Measurements from ENCODE around the gene RIN3.

RIN3 gene

GRCh38 chr14:92556863-92557543, 43.4 kb downstream of the RIN3 start:
- DNase-seq = no peak

- no peak for DNase-seq
These were observed 43.9 kb downstream of the RIN3 start for GRCh38 chr14:92557544-92557912.

GRCh38 chr14:92558319-92558718, 44.7 kb downstream of the RIN3 start:
- DNase-seq = no peak

GRCh38 chr14:92559486-92559885, 45.9 kb downstream of the RIN3 start:
- no peak for DNase-seq

- no peak for DNase-seq
These were observed 46.7 kb downstream of the RIN3 start for GRCh38 chr14:92560106-92560865.

GRCh38 chr14:92561906-92562479, 48.4 kb downstream of the RIN3 start:
- no peak for DNase-seq

- no peak for DNase-seq
These were observed 49.8 kb downstream of the RIN3 start for GRCh38 chr14:92563359-92563758.

GRCh38 chr14:92563765-92564285, 50.2 kb downstream of the RIN3 start:
- no peak for DNase-seq

GRCh38 chr14:92564344-92565039, 50.9 kb downstream of the RIN3 start:
- no peak for DNase-seq

- no peak for DNase-seq
These were observed 51.6 kb downstream of the RIN3 start for GRCh38 chr14:92565040-92565717.

- DNase-seq = no peak
These were observed 52.1 kb downstream of the RIN3 start for GRCh38 chr14:92565718-92566115.

GRCh38 chr14:92567173-92567725, 53.7 kb downstream of the RIN3 start:
- DNase-seq = no peak

GRCh38 chr14:92568621-92569479, 55.3 kb downstream of the RIN3 start:
- DNase-seq = no peak

- no peak for DNase-seq
These were observed 57.2 kb downstream of the RIN3 start for GRCh38 chr14:92570674-92571262.

- no peak for DNase-seq
These were observed 58.5 kb downstream of the RIN3 start for GRCh38 chr14:92572050-92572449.

GRCh38 chr14:92573761-92574498, 60.3 kb downstream of the RIN3 start:
- DNase-seq = no peak

GRCh38 chr14:92575061-92575747, 61.6 kb downstream of the RIN3 start:
- DNase-seq = no peak

GRCh38 chr14:92575748-92576303, 62.2 kb downstream of the RIN3 start:
- DNase-seq = no peak

- DNase-seq = no peak
These were observed 63.8 kb downstream of the RIN3 start for GRCh38 chr14:92577321-92577742.

All from DMS79 treated with DMSO at 0.1 percent for 48 hours (cell line).